CD4-positive, alpha-beta T cell treated with Interleukin-21 for 1 hour (primary cell): ENCODE measurements around the gene NUP188.
"Not testable (repeated sequence)": the region's sequence is repeated elsewhere in the genome, so short reads cannot be mapped to it uniquely, and the experiment has no call there.

Experiments
- DNase-seq: peaks from one replicate; pipeline ENCODE4 v3.0.0-alpha.2; 2020

NUP188 gene

GRCh38 chr9:128943832-128944620 is 3.5 kb upstream of the NUP188 start:
- DNase-seq = no peak

- not testable (repeated sequence) for DNase-seq
Measured at GRCh38 chr9:128944966-128945365, 2.5 kb upstream of the NUP188 start.

GRCh38 chr9:128945798-128946501 is 1.5 kb upstream of the NUP188 start:
- no peak for DNase-seq

- DNase-seq = peak; percentile 14
Measured at GRCh38 chr9:128946571-128947276, 775 bp upstream of the NUP188 start.

GRCh38 chr9:128947277-128947526 is 297 bp upstream of the NUP188 start:
- no peak for DNase-seq

- not testable (repeated sequence) for DNase-seq
Measured at GRCh38 chr9:128961403-128961802, 13.9 kb downstream of the NUP188 start.

GRCh38 chr9:128969491-128969890 is 22.0 kb downstream of the NUP188 start:
- no peak for DNase-seq

GRCh38 chr9:128972956-128973355 is 25.5 kb downstream of the NUP188 start:
- no peak for DNase-seq

GRCh38 chr9:128979111-128979510 is 31.6 kb downstream of the NUP188 start:
- DNase-seq = no peak

- no peak for DNase-seq
Measured at GRCh38 chr9:128983536-128983935, 36.0 kb downstream of the NUP188 start.

- DNase-seq = no peak
Measured at GRCh38 chr9:128986671-128987070, 39.2 kb downstream of the NUP188 start.

GRCh38 chr9:128987805-128988204 is 40.3 kb downstream of the NUP188 start:
- DNase-seq = no peak

- DNase-seq = no peak
Measured at GRCh38 chr9:128992995-128993394, 45.5 kb downstream of the NUP188 start.

- no peak for DNase-seq
Measured at GRCh38 chr9:128995791-128996190, 48.3 kb downstream of the NUP188 start.

- no peak for DNase-seq
Measured at GRCh38 chr9:128998462-128998861, 51.0 kb downstream of the NUP188 start.

GRCh38 chr9:128999581-129000206 is 52.2 kb downstream of the NUP188 start:
- DNase-seq = no peak

- DNase-seq = no peak
Measured at GRCh38 chr9:129001504-129002325, 54.2 kb downstream of the NUP188 start.

- no peak for DNase-seq
Measured at GRCh38 chr9:129002992-129003391, 55.5 kb downstream of the NUP188 start.

GRCh38 chr9:129004173-129004572 is 56.7 kb downstream of the NUP188 start:
- DNase-seq = not testable (repeated sequence)

- no peak for DNase-seq
Measured at GRCh38 chr9:129005336-129005997, 58.0 kb downstream of the NUP188 start.

GRCh38 chr9:129006328-129007034 is 59.0 kb downstream of the NUP188 start:
- DNase-seq = peak; percentile 56
